Measurements from ENCODE around the gene DVL1.

- TF ChIP-seq CTCF (IDR thresholded peaks at IDR 0.05; ENCODE audit: insufficient read depth, low read depth, low read length) (no peak), EZH2 (IDR thresholded peaks at IDR 0.05; ENCODE audit: insufficient read depth, low read length) (no peak)
Measured at GRCh38 chr1:1315435-1315954, 33.7 kb downstream of the DVL1 start.
